GM12892 (cell line): ENCODE measurements around the gene CACNB1.

ENCODE experiments used
- POLR2A ChIP-seq: IDR thresholded peaks from 2 replicates; pipeline ENCODE4 v1.6.1; 2011; ENCODE audit warnings: low read depth, low read length, control low read depth
- POLR2AphosphoS5 ChIP-seq: IDR thresholded peaks from 2 replicates; pipeline ENCODE4 v1.6.1; 2011; ENCODE audit warnings: low read depth, low read length, control low read depth
- TAF1 ChIP-seq: IDR thresholded peaks from 2 replicates; pipeline ENCODE4 v1.6.1; 2011; ENCODE audit warnings: low read depth, mild to moderate bottlenecking, control low read depth, low read length, borderline replicate concordance

DNA sequence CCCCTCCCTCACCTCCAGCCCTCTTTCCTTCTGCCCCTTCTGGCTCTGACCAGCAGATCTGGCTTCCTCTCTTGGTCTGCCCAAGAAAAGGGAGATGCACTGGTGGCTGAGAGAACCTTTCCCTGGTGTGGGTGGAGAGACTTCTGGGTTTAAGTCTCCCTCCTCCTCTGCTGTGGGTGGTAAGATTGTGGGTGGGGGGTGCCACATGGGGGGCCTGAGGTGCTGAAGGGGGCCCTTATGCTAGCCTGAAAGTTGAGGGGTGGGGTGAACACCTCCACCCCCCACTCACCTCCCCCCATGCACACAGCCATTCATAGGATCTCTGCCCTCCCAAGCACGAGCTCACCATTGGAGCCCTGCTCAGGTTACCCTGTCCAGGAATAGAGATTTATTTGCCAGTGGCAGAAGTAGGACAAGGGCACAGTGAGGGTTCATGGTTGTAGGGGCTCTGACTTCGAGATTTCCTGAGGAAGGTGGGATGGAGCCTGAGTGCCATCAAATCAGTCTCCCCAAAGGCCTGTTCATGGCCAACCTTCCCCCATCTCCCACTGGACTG lies 30.0 kb upstream of the CACNB1 start:
- TF ChIP-seq POLR2A (no peak), TAF1 (no peak), POLR2AphosphoS5 (no peak)
